Raji (cell line): ENCODE measurements around the gene UBL4B.

Source experiments
- POLR2A ChIP-seq: IDR thresholded peaks from 2 replicates; pipeline ENCODE4 v1.6.1; 2011; ENCODE audit warnings: low read depth, low read length, control low read depth; ENCODE audit not compliant: insufficient read depth

Gene UBL4B

DNA sequence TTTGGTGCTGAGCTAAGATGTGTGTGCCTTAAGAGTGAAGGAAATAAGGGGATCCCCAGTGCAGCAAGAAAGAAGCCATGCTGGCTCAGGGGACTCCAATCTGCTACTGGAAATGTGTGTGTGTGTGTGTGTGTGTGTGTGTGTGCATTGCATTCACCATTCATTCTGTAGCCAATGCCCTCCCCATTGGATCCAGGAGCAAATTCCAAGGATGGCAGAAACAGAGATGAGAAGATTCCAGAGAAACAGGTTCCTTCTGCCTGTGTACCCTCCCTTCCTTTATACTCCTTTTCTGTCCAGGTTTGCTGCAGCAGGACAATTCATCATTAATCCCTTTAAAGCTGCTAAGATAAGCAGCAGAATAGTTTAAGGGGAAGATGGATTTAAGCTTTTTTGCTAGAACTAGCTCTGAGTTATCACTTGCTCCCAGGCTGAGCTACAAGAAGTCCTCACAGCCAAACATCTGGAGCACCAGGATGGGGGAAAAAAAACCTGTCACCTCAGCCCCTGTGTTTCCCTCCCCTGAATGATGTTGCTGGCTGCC is 41.2 kb downstream of the UBL4B start:
- no peak for TF ChIP-seq POLR2A

DNA sequence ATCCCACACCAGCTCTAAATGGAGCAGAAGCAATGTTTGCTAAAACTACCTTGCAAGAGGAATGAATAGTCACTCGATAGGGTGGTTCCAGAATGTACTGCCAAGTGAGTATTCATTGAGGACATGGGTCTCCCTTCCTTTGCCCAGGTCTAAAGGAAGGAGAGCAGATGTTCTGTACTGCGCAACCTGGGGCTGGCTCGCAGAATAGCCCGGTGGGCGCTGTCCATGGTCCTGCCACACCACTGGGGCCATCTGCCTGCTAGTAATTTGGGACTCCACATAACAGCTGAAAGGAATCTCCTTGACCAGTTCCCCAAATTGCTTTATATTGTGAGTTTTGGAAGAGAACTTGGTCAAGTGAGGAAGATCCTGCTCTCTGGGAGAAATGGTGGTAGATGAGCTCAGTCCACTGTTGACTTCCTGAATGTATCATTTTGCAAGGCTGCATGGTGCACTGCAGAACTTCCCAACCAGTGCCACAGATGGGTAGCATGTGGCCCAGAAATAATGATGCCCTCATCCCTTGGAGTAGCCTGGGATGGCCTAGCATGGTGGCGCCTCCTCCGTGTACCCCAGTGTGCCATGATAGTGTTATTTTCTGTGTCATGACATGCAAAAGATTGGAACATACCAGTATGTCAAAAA is 43.8 kb downstream of the UBL4B start:
- TF ChIP-seq POLR2A: no peak

DNA sequence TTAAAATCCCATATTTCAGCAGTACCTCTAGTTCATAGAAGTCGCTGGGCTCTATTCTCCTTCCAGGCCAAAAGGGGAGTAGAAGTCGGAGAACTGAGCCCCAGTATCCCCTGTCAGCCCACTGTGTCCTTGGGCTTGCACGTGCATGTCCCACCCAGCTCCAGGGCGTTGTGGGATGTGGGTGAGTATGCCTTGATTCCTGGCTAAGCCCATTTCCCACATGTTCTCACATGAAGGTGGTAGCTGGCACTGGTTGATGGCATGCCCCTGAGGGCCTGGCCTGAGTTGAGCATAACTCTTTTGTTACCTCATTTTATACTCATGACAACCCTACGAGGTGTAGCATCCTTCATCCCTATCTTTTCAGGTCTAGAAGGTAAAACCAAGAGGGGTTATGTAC is 46.0 kb downstream of the UBL4B start:
- no peak for TF ChIP-seq POLR2A

DNA sequence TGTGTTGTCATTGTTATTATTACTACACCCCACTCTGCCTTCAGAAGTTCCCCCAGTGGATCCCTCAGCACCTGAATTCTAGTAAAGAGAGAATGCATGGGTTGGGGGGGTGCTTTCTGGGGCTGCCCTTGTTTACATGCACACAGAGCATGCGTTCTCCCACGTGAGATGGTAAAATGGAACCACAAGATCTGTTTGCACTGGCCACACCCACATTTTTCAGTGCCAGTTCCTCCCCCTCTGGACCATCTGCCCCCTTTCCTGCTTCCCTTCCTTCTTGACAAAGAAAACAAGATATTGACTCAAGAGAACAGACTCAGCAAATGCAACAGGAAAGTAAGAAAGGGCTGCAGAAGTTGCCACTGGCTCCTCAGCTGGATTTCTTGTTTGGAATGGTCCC is 46.9 kb downstream of the UBL4B start:
- no peak for TF ChIP-seq POLR2A

DNA sequence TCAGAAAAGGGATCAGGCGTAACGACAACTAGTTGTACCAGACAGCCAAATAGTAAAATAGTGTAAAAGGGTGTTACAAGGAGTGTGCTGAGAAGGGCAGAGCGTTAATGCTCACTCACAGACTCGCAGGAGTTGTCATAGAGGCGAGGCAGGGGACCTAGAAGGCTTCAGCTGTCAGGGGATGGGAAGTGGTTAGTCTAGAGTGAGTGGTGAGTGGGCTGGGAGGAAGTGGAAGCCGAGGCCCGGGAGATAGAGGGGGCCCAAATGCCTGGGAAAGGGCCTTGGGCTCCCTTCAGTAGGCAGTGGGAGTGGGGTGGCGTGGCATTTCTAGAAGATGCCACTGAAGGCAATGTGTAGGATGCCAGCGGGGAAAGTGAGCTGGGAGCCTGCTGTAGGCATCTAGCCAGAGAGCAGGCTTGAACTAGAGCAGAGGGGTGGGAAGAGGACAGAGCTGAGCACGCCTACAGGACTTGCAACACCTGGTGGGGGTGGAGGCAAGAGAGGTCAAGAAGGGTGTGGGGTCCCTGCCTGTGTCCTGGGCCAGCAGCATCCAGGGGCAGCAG is 48.4 kb downstream of the UBL4B start:
- no peak for TF ChIP-seq POLR2A

DNA sequence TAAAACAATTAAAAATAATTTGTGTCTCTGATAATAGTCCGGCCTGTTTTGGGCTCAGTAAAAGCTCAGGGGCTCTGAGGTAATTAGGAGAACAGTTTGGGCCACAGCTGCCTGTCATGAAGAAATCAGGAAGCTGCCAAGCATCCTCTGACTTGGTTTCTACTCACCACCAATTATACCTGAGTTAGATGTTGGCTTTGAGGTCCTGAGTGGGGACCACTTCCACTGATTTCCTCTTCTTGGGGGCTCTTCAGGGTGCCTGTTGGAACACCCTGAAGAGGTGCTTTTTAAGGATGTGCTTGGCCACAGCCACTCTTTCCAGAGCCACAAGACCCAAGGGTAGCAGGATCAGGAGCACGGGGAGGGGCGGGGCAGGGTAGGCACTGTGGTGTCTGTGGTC is 48.9 kb downstream of the UBL4B start:
- no peak for TF ChIP-seq POLR2A

DNA sequence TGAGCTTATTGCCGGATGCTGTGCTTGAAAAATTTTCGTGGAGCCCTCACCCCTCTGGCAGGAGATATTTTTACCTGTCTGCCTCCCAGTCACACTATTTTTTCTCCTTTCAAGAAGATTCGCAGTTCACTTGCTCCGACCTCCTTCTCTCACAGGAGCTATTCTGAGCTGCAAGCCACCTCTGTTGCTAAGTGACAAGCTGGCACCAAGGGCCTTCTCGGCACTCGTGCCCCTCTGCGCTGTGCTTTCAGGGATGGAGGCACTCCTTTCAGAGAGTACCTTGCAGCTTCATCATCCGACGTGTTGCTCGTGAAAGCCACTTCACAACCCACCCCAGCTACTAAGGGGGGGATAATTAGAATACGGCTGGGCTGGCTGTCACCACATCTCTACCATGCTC is 49.6 kb downstream of the UBL4B start:
- TF ChIP-seq POLR2A: no peak
